WTC11 (cell line): ENCODE measurements around the gene LPCAT3.

Experiments
- CTCF ChIP-seq: fragments of 200-600 bp; IDR thresholded peaks from 2 replicates; pipeline ENCODE4 v1.8.0; 2022; ENCODE audit warnings: antibody characterized with exemption
- EMX1 ChIP-seq: fragments of 250-450 bp; sonication (Bioruptor Pico); IDR thresholded peaks from 2 replicates; pipeline ENCODE4 v1.8.0; 2021; ENCODE audit warnings: mild to moderate bottlenecking
- FOXP1 ChIP-seq: sonication (generic); formaldehyde crosslinking; IDR thresholded peaks from 2 replicates; pipeline ENCODE4 v1.8.0; 2022; ENCODE audit warnings: missing genetic modification reagents, mild to moderate bottlenecking, moderate library complexity, borderline replicate concordance
- GABPB1 ChIP-seq: sonication (generic); formaldehyde crosslinking; IDR thresholded peaks from 2 replicates; pipeline ENCODE4 v1.8.1; 2023; ENCODE audit warnings: mild to moderate bottlenecking, missing genetic modification reagents
- JUN ChIP-seq: sonication (generic); formaldehyde crosslinking; IDR thresholded peaks from 2 replicates; pipeline ENCODE4 v1.8.0; 2023; ENCODE audit warnings: mild to moderate bottlenecking, missing genetic modification reagents
- ZNF512 ChIP-seq: sonication (generic); formaldehyde crosslinking; IDR thresholded peaks from 2 replicates; pipeline ENCODE4 v1.8.1; 2022; ENCODE audit warnings: missing genetic modification reagents, borderline replicate concordance
- TF ChIP-seq, protein P1 (sequence below): sonication (generic); formaldehyde crosslinking; IDR thresholded peaks from 2 replicates; pipeline ENCODE4 v1.8.0; 2022; ENCODE audit warnings: missing genetic modification reagents
- TF ChIP-seq, protein P2 (sequence below): sonication (generic); formaldehyde crosslinking; IDR thresholded peaks from 2 replicates; pipeline ENCODE4 v1.8.0; 2022; ENCODE audit warnings: mild to moderate bottlenecking, missing genetic modification reagents

DNA sequence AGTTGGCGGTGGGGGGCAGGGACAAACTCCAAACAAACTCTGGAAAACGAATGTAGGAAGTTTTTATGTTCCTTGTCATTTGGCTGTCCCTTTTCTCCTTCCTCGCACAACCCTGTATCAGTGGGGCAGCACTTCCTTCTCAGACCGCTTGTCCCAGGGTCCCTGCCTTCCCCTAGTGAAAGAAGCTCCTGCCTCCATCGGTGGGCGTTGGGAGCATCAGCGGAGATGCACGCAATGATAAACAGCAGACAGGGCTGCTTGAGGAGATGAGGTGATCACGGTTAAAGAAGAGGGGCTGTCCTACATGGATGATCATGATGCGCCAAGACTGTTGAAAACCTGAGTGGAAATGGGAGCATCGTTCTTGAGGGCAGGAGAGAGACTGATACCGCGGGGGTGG, 42.9 kb upstream of the LPCAT3 start:
- TF ChIP-seq JUN (CRISPR knock-in tag) (no peak), CTCF (no peak), FOXP1 (CRISPR knock-in tag) (no peak), ZNF512 (CRISPR knock-in tag) (no peak), EMX1 (no peak), GABPB1 (CRISPR knock-in tag) (no peak)
- TF ChIP-seq, protein P1, sequence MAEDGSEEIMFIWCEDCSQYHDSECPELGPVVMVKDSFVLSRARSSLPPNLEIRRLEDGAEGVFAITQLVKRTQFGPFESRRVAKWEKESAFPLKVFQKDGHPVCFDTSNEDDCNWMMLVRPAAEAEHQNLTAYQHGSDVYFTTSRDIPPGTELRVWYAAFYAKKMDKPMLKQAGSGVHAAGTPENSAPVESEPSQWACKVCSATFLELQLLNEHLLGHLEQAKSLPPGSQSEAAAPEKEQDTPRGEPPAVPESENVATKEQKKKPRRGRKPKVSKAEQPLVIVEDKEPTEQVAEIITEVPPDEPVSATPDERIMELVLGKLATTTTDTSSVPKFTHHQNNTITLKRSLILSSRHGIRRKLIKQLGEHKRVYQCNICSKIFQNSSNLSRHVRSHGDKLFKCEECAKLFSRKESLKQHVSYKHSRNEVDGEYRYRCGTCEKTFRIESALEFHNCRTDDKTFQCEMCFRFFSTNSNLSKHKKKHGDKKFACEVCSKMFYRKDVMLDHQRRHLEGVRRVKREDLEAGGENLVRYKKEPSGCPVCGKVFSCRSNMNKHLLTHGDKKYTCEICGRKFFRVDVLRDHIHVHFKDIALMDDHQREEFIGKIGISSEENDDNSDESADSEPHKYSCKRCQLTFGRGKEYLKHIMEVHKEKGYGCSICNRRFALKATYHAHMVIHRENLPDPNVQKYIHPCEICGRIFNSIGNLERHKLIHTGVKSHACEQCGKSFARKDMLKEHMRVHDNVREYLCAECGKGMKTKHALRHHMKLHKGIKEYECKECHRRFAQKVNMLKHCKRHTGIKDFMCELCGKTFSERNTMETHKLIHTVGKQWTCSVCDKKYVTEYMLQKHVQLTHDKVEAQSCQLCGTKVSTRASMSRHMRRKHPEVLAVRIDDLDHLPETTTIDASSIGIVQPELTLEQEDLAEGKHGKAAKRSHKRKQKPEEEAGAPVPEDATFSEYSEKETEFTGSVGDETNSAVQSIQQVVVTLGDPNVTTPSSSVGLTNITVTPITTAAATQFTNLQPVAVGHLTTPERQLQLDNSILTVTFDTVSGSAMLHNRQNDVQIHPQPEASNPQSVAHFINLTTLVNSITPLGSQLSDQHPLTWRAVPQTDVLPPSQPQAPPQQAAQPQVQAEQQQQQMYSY (CRISPR knock-in tag) = no peak
- TF ChIP-seq, protein P2, sequence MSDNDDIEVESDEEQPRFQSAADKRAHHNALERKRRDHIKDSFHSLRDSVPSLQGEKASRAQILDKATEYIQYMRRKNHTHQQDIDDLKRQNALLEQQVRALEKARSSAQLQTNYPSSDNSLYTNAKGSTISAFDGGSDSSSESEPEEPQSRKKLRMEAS (CRISPR knock-in tag) = no peak
